NCI-H2081 (cell line): ENCODE data around the gene MESD.

Source experiments
- DNase-seq, 2 experiments: peaks; one replicate each; lab custom pipeline; 2025; lab: John Stamatoyannopoulos, UW

MESD gene

GRCh38 chr15:80989518-80990478, at the start of gene MESD:
Gene MESD, minus strand, starts transcription at chr15:80989819. Its CDS starts 28 bp downstream, at chr15:80989791.
- DNase-seq, result peak; percentile 93 to 97

GRCh38 chr15:81038975-81039607, 49.5 kb upstream of the MESD start:
- no peak for DNase-seq

DNA sequence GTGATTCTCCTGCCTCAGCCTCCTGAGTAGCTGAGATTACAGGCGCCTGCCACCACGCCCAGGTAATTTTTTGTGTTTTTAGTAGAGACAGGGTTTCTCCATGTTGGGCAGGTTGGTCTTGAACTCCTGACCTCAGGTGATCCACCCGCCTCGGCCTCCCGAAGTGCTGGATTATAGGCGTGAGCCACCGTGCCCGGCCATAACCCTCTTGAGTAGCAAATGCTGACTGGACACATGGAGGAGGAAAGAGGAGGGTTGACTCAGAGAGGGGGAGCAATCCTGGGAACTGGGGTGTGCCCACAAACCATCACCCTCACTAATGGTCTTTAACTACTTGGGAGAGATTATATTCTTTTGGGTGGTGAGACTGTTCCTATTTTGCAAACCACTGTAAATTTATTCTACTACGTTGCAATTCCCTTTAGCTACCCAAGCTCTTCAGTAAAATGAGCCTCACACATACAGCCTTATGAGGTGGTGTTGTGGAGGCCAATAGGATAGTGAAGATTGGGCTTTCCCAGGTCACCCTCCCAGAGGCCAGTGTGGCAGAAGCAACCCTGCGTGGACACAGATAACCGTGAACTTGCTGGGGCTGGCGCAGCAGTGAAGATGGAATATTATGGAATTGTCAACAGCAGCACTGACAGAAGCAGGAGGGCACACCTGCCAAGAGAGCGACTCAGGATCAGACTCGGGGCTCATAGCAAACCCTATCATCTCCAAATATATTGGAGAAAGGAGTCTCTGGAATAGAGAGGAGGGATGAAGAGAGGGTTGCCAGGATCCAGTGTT, 48.5 kb upstream of the MESD start:
- DNase-seq, result no peak

DNA sequence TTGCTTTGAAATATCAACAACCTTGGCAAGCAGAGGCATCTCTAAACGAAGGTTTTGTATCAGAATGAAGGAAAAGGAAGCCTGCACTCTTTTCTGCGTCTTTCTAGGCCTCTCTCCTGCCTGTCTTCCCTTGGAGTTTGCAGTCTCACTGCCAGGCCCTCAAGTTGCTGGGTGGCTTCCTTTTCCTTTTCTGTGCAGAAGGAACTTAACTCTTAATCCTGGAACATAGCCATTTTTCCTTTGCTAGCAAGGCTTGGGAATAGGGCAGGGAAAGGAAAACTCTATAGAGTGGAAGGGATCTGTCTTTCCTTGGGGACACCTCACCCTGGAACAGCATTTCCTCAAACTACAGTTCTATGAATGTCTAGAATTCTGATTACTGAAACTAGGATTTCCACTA, 43.9 kb upstream of the MESD start:
- DNase-seq, result no peak

DNA sequence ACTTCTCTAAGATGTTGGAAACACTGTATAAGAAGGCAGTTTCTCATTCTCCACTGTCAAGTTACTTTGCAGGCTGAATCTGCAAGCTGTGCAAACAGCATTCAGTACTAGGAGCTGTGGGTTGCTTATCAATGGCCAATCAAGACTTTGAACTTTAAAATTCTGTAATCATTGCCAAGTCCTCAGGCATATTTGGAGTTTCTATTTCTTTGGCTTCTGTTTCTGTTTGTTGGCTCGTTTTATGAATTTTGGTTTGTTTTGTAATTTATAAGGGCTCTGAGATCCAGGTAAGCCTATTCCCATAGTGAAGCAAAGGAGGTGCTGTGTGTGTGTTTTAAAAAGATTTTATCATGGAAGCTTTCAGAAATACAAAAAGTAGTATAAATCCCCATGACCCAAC, 43.2 kb upstream of the MESD start:
- no peak for DNase-seq

- DNase-seq, result no peak
Measured at GRCh38 chr15:81032355-81032754, 42.7 kb upstream of the MESD start.

DNA sequence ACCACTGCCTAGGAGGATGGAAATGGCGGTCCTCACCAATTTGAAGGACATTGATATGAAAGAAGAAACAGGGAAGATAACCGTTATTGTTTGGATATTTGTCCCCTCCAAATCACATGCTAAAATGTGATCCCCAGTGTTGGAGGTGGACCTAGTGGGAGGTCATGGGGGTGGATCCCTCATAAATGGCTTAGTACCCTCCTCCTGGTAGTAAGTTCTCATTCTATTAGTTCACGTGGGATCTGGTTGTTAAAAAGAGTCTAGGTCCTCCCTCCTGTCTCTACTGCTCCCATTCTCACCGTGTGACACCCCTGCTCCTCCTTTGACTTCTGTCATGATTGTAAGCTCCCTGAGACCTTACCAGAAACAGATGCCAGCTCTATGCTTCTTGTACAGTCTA, 41.6 kb upstream of the MESD start:
- DNase-seq, result no peak

- DNase-seq, result no peak
Measured at GRCh38 chr15:81030301-81030750, 40.7 kb upstream of the MESD start.

GRCh38 chr15:81029414-81030300, 40.0 kb upstream of the MESD start:
- no peak for DNase-seq

DNA sequence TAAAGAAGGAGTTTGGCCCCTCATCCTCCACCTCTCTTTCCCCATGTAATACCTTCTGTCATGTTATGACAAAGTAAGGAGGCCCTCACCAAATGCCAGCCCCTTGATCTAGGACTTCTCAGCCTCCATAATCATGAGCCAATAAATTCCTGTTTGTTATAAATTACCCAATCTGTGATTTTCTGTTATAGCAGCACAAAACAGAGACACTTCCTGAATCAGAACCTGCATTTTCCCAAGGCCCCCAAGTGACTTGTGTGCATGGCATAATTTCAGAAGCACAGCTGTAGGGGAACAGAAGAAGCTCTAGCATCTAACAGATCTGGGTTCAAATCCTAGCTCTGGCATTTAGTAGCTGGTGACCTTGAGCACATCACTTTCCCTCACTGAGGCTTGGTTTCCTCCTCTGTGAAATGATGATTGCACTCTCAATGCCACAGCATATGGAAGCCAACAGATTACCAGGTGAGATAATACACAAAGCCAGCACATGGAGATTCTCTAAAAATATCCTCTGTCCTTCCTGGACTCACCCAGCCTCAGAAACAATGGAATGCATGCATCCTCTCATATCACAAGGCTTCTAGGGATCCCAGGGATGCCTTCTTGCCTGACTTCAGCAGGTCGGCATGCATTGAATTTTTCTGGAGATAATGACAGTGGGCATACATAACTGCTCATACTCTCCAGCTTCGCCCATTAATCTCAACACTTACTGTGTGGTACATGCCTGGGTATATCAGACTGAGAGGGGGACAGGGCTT, 37.4 kb upstream of the MESD start:
- DNase-seq, result no peak

- DNase-seq, result no peak
Measured at GRCh38 chr15:81025721-81026370, 36.2 kb upstream of the MESD start.

GRCh38 chr15:81024936-81025335, 35.3 kb upstream of the MESD start:
- DNase-seq, result no peak

GRCh38 chr15:81024265-81024872, 34.8 kb upstream of the MESD start:
- DNase-seq, result no peak

DNA sequence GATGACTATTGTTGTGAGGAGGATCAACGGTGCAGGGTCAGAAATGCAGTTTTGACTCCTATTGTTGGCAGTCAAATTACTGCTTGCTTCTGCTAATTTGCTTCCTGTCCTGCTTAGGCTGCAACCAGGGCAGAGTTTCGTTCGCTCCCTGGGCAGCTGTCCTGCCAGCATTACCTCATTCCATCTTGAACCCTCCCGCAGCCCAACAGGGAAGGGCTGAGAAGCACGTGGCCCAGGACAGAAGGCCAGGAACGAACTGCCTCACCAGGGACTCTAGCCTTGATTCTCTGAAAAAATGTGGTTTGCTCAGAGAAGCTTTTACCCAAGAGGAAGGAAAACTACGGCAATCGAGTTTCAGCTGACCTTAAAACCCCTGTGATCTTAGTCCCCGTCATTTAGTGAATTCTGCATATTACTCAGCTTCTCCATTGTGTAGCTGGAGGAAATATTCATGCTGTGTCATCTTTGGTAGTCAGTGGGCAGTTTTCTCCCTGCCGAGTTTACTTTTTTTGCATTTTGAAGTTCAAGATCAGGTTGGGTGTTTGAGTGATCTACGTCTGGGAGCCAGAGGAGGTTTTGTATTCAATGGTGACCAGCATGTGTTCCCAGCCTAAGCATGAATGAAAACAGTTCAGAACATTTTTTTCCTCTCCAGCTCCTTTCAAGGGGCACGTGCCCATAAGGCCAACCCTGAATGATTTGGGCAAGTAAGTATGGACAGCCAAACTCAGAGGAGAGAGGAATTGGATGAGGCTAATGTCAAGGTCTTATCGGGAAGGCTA, 34.1 kb upstream of the MESD start:
- DNase-seq, result no peak

DNA sequence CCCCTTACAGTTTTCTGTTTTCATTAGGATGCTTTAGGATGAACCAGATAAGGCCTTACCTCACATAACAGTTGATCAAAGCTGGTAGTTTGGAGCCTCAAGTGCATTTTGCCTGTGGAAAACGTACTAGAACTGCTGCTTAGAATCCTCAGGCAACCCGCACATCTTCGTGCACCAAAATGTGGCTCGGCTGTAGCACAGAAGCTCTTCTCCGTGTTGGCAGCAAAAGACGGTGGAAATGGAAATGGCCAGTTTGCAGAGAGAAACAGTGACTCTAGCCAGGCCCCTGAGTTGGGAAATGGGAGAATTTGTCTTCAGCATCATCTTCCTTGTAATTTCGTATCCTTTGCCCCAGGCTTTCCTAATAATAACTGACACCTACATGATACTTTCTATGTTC, 31.7 kb upstream of the MESD start:
- no peak for DNase-seq

DNA sequence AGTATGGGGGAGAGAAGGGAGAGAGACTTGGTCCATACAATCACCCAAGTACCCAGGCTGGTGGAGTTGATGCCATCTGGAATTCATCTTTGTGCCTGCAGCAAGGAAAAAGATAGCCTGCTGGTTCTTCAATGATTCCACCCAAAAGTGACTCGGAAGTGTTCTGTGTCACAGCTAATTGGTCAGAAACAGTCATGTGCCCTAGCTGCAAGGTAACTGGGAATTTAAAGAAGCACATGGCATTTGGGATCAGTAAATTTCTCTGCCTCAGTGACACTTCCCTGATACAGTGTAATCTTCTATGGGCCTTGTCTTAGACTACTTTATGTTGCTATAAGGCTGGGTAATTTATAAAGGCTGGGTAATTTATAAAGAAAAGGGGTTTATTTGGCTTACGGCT, 28.6 kb upstream of the MESD start:
- no peak for DNase-seq

- no peak for DNase-seq
Measured at GRCh38 chr15:81016489-81017068, 27.0 kb upstream of the MESD start.
